ENCODE data around the gene LFNG.
"Not testable (repeated sequence)": the region's sequence is repeated elsewhere in the genome, so short reads cannot be mapped to it uniquely, and the experiment has no call there.

Gene LFNG

DNA sequence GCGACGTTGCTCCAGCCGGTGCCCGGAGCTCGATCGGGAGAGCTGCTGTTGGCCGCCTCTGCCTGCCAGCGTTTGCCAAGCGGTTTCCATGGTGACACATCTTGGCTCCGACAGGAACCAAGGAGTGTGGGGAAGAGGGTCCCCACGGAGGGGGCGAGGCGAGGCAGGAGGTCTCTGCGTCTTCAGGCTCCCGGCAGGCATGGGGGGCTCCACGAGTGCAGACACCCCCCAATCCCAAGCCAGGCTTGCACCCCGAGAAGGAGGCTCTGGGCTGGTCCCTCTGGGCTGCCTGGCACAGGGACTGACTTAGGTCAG is 12.2 kb downstream of the LFNG start:
- not testable (repeated sequence) for DNase-seq

DNA sequence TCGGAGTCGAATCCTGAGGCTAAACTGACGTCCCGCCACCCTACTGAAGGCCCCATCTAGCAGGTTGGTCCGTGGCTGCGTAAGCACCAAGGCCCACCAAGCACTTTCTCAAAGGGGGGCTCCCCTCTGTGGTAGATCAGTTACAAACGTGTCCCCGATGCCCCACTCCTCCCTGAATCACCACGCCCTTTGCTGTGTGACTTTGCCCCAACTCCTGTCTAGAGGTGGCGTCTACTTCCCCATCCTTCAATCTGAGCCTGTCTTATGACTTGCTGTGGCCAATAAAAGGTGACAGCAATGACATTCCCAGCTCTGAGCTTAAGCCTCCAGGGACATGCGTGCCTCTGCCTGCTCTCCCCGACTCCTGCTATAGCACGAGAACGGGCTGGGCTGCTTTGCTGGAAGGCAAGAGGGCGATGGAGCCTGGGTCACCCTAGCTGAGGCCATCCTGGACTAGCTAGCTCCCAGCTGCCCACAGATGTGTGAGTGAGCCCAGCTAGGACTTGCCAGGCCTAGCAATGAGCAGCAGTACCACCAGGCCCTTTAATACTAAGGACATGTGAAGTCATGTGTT is 12.7 kb downstream of the LFNG start:
- not testable (repeated sequence) for DNase-seq

DNA sequence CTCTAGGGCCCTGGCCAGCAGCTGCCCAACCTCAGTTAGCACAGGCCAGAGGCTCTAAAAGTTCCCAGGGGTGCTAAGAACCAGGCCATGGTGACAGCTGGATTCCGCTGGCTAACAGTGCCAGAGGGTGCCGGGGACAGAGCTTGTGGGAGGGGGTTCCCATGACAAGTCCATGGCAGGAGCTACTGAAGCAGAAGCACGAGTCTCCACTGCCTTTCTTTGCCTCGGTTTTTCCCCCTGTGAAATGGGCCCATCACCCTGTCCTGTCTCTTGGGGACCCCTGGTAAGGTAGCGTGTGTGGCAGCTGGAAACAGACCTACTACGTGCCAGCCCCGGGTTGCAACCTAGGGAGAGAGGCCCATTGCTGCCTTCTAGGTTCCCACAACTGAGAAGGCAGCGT is 13.2 kb downstream of the LFNG start:
- DNase-seq: not testable (repeated sequence)

- DNase-seq: not testable (repeated sequence)
Observed at GRCh38 chr7:2533566-2533965, 14.0 kb downstream of the LFNG start.

DNA sequence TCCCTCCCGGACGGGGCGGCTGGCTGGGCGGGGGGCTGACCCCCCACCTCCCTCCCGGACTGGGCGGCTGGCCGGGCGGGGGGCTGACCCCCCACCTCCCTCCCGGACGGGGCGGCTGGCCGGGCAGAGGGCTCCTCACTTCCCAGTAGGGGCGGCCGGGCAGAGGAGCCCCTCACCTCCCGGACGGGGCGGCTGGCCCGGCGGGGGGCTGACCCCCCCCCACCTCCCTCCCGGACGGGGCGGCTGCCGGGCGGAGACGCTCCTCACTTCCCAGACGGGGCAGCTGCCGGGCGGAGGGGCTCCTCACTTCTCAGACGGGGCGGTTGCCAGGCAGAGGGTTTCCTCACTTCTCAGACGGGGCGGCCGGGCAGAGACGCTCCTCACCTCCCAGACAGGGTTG is 14.6 kb downstream of the LFNG start:
- not testable (repeated sequence) for DNase-seq

GRCh38 chr7:2535872-2536627 is 16.5 kb downstream of the LFNG start:
- DNase-seq: not testable (repeated sequence)

GRCh38 chr7:2537981-2538851 is 18.6 kb downstream of the LFNG start:
- DNase-seq: no peak

DNA sequence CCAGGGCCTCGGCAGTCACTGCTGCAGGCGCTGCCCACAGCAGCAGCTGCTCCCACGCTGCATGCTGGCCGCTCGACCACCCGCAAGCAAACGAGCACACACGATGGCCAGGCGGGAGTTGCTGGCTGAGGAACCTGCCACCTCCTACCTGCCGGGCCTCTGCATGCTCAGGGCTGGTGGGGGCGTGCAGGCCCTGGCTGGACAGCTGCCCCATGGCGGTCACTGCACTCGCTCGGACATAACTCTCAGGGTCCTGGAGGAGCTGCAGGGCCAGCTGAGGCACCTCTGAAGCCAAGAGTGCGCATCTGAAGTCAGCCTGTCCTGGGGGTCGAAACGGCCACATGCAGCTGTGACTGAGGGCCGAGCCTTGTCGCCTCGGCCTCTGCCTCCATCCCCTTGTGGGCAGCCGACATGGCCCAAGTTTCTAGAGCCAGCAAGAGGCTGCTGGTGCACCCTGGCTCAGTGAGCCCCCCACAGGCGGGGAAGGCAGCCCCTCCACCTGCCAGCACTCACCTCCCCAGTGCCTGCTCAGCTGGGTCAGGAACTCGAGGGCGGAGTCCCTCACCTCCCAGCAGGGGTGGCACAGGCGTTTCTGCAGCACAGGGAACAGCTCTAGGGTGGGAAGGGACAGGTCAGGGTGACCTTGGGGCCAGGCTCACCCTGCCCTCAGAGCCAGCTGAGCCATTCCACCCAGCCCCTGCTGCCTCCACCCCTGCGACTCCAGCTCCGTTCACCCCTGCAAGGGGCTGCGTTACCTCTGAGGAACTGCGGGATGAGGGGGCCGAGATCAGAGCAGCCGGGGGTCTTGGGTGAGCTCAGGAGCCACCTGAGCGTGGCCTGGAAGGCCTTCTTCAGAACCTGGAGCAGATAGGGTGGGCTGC is 19.7 kb downstream of the LFNG start:
- no peak for DNase-seq

DNA sequence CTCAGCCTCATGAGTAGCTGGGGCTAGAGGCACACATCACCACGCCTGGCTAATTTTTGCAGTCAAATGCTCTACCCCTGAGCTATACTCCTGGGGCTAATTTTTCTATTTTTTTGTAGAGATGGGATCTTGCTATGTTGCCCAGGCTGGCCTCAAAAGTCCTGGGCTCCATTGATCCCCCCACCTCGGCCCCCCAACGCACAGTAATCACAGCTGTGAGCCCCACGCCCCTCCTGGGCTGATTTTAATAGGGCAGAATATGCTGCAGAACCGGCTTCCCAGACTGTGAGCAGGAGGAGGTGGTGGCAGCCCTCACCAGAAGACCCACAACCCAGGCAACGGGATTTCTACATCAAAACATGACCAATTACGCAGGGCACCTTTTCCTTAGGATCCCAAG is 20.6 kb downstream of the LFNG start:
- no peak for DNase-seq

GRCh38 chr7:2540641-2541051 is 21.1 kb downstream of the LFNG start:
- DNase-seq: no peak

DNA sequence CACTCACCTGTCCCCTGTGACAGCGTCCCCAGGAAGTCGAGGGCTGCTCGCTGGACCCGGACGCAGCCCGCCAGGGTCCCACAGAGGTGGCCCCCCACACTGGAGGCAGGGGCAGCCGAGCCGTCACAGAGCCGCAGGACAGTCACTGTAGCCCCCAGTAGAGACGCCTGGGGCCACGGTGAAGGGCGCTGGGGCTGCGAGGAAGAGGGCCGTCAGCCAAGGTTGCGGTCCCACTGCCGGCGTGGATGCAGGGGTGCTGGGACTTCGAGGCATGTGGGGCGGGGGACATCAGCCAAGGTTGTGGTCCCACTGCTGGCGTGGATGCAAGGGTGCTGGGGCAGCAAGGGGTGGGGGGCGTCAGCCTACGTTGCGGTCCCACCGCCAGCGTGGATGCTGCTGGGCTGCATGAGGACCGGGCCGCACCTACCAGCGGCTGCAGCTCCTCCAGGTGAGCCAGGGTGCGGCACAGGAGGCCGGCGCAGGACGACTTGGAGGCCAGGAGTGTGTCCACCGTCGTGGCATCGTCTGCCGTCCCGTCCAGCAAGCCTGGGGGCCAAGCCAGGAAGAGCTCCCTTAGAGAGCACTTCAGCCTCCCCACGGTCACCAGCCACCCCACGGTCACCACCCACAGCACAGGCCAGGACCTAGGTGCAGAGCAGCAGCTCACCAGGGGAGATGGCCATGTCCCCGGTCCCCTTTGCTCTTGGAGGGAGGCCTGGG is 21.9 kb downstream of the LFNG start:
- DNase-seq: no peak

DNA sequence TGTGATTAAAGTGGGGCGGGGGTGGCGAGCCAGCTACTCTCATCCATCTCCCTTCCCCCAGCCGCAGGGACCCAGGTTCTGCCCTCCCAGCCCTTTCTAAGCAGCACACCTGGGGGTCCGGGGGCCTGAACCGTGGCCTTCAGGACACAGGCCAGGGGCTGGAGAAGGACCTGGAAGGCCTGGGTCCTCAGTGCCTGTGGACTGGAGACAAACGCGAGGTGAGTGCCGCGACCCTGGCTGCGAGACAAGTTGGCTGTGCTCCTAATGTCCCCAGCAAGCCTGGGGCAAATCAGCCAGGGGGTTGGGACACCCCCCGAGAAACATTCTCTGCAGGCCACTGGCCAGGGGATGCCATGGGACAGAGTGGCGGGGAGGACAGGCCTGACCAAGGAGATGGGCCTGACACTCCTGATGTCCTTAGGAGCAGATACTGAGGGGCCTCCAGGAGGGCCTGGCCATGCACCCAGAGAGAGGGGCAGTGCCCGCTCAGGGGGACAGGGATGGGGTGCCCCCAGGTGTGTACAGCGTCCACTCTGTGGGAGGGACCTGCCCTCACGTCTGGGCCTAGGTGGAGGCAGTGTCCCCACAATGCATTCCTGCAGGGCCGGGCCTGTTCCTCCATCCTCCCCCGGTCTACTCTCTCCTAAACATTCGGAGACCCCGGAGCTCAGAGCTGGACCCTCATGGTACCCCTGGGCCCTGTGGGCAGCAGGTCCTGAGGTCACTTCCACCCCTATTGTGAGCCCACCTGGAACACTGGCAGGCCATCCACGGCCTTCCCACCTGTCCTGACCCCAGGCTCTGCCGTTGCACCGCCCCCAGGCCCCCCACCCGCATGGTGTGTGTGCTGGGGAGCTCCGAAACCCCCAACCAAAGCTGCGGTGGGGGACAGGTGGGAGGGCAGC is 22.7 kb downstream of the LFNG start:
- DNase-seq: no peak

GRCh38 chr7:2542916-2543871 is 23.6 kb downstream of the LFNG start:
- DNase-seq: no peak

GRCh38 chr7:2544541-2545188 is 25.1 kb downstream of the LFNG start:
- no peak for DNase-seq

DNA sequence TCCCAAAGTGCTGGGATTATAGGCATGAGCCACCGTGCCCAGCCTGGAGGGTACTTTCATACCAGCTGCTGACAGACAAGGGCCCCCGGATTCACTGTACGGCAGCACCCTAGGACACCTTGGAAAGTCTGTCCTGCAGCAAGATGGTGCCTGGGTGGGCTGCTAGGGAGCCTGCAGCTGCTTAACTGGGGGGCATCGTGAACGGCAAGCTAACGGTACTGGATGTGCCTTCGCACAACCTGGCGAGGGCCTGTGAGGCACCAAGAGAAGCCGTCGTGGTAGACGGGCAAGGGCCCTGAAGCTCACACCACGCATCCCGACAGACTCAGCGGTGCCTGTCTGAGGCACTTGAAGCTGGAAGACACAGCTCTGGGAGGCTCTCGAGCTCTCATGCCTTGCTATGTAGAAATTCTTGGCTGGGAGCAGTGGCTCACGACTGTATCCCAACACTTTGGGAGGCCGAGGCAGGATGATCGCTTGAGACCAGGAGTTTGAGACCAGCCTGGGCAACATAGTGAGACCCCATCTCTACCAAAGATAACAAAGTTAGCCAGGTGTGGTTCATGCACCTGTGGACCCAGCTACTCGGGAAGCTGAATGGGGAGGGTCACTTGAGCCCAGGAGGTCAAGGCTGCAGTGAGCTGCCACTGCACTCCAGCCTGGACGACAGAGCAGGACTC is 26.3 kb downstream of the LFNG start:
- DNase-seq: no peak

GRCh38 chr7:2546776-2547586 is 27.4 kb downstream of the LFNG start:
- DNase-seq: no peak

GRCh38 chr7:2551418-2551817 is 31.8 kb downstream of the LFNG start:
- no peak for DNase-seq

DNA sequence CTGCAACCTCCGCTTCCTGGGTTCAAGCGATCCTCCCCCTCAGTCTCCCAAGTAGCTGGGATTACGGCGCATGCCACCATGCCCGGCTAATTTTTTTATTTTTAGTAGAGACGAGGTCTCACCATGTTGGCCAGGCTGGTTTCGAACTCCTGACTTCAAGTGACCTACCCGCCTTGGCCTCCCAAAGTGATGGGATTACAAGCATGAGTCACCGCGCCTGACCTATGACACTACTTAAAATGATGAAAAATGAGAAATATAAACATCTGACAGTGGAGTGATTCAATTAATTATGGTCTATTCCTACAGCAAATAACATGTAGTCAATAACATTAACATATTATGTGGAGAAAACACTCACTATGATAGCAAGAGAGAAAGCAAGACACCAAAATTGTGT is 33.5 kb downstream of the LFNG start:
- DNase-seq: no peak
